PC-3 (cell line): ENCODE data around the gene RBMS3.

Experiments
- EZH2 ChIP-seq: fragments of 300-600 bp; sonication (generic); IDR thresholded peaks from one replicate; pipeline ENCODE4 v1.6.1; 2017; ENCODE audit warnings: antibody characterized with exemption, mild to moderate bottlenecking, low read length; ENCODE audit not compliant: unreplicated experiment
- TF ChIP-seq, protein P1 (sequence below): fragments of 300-600 bp; sonication (generic); conservative IDR thresholded peaks from 2 replicates; pipeline ENCODE4 v1.5.1; 2017; ENCODE audit warnings: antibody characterized with exemption, low read depth, mild to moderate bottlenecking, low read length

GRCh38 chr3:30042274-30042859 lies 761.5 kb downstream of the RBMS3 start:
- TF ChIP-seq, protein P1, sequence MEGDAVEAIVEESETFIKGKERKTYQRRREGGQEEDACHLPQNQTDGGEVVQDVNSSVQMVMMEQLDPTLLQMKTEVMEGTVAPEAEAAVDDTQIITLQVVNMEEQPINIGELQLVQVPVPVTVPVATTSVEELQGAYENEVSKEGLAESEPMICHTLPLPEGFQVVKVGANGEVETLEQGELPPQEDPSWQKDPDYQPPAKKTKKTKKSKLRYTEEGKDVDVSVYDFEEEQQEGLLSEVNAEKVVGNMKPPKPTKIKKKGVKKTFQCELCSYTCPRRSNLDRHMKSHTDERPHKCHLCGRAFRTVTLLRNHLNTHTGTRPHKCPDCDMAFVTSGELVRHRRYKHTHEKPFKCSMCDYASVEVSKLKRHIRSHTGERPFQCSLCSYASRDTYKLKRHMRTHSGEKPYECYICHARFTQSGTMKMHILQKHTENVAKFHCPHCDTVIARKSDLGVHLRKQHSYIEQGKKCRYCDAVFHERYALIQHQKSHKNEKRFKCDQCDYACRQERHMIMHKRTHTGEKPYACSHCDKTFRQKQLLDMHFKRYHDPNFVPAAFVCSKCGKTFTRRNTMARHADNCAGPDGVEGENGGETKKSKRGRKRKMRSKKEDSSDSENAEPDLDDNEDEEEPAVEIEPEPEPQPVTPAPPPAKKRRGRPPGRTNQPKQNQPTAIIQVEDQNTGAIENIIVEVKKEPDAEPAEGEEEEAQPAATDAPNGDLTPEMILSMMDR, result peak; percentile 93
- no peak for TF ChIP-seq EZH2
